Activated CD8-positive, alpha-beta memory T cell treated with anti-CD3 and anti-CD28 coated beads, Interleukin-2, amount 50 U/mL, for 1 hour (primary cell): Measurements from ENCODE around the gene ILF3.
A peak's percentile ranks its signal among the peaks of the same experiment; 100 is the strongest.

ENCODE experiments used
- DNase-seq: peaks from one replicate; pipeline ENCODE4 v3.0.0-alpha.2; 2020; ENCODE audit errors: extremely low read depth

Gene ILF3

GRCh38 chr19:10653732-10654609 lies at the start of gene ILF3:
Gene ILF3 (plus strand): TSS chr19:10654346. CDS start chr19:10670606, 16,260 bp downstream.
- DNase-seq: peak; percentile 100

- no peak for DNase-seq
These were observed 49.6 kb upstream of the ILF3 start for GRCh38 chr19:10604460-10604980.

DNA sequence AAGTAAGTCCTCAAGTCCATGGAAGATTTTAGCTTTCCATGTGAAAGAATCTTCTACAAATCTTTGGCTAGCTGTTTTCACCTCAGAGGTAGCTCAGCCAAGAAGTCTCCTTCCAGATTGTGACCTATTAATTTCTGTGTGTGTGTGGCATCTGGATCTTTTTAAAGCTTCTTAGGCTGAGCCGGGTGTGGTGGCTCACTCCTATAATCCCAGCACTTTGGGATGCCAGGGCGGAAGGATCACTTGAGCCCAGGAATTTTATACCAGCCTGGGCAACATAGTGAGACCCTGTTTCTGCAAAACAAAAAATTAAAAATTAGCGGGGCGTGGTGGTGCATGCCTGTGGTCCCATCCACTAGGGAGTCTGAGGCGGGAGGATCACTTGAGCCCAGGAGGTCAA lies 42.2 kb upstream of the ILF3 start:
- no peak for DNase-seq

- no peak for DNase-seq
These were observed 41.5 kb upstream of the ILF3 start for GRCh38 chr19:10612499-10613119.

- DNase-seq: no peak
These were observed 38.6 kb upstream of the ILF3 start for GRCh38 chr19:10615429-10616023.

GRCh38 chr19:10617409-10618121 lies 36.6 kb upstream of the ILF3 start:
- DNase-seq: no peak

GRCh38 chr19:10618846-10619245 lies 35.3 kb upstream of the ILF3 start:
- DNase-seq: no peak

DNA sequence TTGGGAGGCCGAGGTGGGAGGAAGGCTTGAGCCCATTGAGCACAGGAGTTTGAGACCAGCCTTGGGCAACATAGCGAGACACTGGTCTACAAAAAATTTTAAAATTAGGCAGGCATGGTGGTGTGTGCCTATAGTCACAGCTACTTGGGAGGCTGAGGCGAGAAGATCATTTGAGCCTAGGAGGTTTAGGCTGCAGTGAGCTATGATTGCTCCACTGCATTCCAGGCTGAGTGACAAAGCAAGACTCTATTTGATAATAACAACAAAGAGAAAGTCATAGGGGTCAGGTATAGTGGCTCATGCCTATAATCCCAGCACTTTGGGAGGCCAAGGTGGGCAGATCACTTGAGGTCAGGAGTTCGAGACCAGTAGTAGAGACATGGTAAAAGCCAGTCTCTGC lies 33.4 kb upstream of the ILF3 start:
- no peak for DNase-seq

DNA sequence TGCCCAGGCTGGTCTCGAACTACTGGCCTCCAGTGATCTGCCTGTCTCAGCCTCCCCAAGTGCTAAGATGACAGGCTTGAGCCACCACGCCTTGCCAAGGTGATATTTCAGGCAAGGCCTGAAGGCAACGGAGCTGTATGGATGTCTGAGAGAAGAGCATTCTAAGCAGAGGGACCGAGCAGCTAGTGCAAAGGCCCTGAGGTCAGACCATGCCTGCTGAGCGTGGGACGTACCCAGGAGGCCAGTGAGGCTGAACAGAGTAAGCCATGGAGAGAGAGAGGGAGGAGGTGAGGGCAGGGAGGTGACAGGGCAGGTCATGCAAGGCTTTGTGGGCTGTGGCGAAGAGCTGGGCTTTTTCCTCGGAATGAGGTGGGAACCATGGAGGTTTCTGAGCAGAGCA lies 32.2 kb upstream of the ILF3 start:
- DNase-seq: no peak

DNA sequence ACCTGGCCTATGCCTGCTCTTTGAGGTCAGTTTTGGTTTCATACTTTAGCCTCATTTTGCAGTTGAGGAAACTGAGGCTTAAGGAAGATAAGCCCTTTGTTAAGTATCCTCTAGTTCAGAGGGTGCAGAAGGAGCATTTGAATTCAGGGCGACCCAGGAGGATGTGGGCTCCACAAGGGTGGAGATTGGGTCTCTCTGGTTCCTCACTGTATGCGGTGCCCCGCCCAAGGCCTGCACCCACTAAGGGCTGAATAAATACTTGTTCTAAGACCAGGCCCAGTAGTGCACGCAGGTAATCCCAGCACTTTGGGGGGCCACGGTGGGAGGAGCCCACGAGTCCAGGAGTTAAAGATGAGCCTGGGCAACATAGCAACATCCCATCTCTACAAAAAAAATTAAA lies 29.6 kb upstream of the ILF3 start:
- no peak for DNase-seq

DNA sequence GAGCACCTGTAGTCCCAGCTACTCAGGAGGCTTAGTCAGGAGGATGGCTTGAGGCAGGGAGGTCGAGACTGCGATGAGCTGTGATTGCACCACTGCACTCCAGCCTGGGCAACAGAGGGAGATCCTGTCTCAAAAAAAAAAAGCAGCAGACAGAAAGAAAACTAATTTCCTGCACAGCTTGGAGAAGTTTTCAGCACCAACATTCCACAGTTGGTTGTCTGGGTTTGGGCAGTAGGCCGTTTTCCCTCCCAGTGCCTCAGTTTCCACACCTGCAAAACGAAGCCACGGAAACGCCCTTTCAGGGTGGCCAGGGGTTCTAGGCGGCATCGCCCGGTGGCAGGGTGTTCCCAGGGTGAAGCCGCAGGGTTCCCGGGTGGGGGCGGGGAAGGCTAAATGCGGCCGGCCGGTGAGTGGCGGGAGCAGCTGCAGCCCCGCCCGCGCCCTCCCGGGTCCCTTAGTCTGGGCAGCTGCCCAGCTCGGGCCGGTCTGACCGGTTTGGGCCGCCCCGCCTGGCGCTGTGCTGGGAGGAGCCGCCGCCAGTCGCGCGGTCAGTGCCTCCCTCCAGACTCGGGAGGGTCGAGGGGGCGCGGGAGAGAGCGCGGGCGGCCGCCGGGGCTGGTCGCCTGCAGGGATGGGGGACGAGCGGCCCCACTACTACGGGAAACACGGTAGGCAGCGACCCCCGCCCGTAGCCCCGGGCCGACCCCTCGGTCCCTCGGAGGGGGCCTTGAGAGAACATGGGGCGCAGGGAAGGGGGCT lies 29.0 kb upstream of the ILF3 start, which contains the start of gene SLC44A2:
Gene SLC44A2 (plus strand): TSS at position 551 of the 759 bp plus-strand sequence. CDS start 81 bp downstream, at position 632.
- no peak for DNase-seq

DNA sequence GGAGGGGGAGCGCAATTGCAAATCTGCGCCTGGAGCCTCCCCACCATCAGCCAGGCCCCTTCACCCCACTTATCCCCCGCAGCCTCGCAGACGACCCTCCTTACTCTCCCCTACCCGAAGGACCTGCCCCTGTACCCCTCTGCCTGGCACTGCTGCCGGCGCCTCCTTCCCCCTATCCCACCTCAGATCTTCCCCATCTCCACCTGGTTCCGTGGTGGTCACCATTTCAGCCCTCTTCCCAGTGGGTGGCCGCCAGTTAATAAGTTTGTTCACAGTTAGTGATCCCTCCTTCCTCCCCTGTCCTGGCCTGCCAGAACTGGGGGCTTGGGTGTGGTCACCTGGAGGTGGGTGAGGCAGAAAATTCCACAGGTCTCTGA lies 28.4 kb upstream of the ILF3 start:
- DNase-seq: no peak

- no peak for DNase-seq
These were observed 22.3 kb upstream of the ILF3 start for GRCh38 chr19:10631874-10632273.

DNA sequence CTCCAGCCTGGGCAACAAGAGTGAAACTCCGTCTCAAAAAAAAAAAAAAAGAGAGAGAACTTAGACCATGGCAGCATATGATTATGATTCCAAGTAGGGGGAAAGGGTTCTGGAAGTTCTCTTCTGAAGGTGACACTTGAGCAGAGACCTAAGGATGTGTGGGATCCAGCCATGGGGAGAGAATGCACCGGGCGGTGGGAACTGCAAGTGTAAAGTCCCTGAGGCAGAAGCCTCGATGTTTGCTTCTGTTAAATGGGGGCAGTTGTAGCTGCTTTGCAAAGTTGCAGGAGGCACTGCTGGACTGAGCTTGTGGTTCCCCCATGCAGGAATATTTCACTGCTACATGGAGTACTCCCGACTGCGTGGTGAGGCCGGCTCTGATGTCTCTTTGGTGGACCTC lies 19.7 kb upstream of the ILF3 start:
- DNase-seq: no peak

DNA sequence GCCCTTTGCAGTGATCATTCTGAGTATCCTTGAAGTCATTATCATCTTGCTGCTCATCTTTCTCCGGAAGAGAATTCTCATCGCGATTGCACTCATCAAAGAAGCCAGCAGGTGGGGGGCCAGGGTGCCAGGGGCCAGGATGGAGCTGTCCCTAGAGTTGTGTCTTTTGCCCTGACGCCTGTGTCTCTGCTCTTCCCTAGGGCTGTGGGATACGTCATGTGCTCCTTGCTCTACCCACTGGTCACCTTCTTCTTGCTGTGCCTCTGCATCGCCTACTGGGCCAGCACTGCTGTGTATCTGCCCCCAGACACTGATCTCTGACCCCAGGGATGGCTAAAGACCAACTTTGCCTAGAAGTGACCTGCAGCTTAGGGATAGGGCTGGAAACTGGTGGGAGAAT lies 19.2 kb upstream of the ILF3 start:
- DNase-seq: no peak

DNA sequence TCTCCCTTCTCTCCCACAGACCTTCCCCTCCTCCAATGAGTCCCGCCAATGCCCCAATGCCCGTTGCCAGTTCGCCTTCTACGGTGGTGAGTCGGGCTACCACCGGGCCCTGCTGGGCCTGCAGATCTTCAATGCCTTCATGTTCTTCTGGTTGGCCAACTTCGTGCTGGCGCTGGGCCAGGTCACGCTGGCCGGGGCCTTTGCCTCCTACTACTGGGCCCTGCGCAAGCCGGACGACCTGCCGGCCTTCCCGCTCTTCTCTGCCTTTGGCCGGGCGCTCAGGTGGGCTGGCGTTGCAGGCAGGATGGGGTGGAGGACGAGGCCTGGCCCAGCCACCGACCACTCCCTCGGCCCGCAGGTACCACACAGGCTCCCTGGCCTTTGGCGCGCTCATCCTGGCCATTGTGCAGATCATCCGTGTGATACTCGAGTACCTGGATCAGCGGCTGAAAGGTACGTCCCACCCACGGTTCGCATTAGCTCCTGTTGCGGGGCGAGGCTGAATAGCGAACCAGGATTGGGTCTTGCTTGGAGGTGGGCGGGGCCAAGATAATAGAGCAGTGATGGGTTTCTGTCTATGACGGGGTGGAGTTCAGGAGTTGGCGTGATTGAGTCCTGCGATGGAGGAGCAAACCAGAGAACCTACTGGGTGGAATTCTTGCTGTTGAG lies 17.7 kb upstream of the ILF3 start:
- DNase-seq: no peak

DNA sequence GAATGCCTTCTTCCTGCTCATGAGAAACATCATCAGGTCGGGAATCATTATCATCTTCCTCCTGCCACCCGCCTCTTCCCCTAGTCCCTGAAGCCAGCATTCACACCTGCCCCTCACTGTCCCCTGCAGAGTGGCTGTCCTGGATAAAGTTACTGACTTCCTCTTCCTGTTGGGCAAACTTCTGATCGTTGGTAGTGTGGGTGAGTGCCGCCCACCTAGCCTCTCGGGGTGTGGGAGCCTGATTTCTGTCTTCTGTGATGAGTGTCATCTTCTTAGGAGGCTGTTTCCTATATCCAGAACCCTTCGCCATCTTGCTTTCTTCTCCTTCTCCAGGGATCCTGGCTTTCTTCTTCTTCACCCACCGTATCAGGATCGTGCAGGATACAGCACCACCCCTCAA lies 16.3 kb upstream of the ILF3 start:
- DNase-seq: no peak

DNA sequence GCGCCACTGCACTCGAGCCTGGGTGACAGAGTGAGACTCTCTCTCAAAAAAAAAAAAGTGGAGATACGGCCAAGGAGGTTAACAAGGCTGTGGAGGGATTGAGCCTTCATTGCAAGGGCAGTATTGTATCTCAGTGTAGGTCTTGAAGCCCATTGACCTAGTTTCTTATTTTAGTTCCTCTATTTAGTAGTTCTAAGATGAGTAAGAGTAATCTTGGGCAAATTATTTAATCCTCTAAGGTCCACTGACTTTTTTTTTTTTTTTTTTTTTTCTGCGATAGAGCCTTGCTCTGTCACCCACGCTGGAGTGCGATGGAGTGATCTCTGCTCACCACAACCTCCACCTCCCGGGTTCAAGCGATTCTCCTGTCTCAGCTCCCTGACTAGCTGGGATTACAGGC lies 14.3 kb upstream of the ILF3 start:
- no peak for DNase-seq

DNA sequence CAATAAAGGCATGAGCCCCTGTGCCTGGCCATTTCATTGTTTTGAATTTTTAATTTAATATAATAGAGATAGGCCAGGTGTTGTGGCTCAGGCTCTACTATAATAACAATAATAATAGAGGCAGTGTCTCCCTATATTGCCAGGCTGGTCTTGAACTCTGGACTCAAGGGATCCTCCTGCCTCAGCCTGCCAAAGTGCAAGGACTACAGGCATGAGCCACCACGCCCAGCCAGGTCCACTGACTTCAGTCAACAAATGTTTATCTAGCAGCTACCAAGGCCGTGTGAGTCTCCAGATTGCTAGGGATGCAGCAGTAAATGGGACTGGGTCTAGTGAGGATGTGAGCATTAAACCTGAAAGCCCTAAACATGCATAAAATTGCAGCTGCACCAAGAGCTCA lies 13.8 kb upstream of the ILF3 start:
- no peak for DNase-seq

DNA sequence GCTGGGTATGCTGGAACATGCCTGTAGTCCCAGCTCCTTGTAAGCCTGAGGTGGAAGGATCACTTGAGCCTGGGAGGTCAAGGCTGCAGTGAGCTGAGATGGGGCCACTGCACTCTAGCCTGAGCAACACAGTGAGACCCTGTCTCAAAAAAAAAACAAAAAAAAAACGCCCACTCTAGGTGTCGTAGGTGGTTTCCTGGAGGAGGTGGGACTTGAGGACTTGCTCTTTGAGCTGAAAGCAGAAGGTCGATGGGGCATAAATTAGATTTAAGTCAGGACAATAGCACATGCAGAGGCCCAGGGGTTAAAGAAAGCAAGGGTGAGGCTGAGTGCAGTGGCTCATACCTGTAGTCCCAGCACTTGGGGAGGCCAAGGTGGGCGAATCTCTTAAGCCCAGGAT lies 12.9 kb upstream of the ILF3 start:
- DNase-seq: no peak
